ENCODE results near the gene CEACAM5. TPM values are rescaled to one million over a fixed set of nuclear protein-coding genes. Genes with fewer than 3 reads are reported as not detected.
"Not testable (repeated sequence)": the region's sequence is repeated elsewhere in the genome, so short reads cannot be mapped to it uniquely, and the experiment has no call there.

The CEACAM5 gene
- total and polyA plus RNA-seq, 4 donors: 0.02 TPM; not detected in 3

GRCh38 chr19:41755328-41755913, 47.0 kb downstream of the CEACAM5 start, which contains the start of gene CEACAM6 (continued):
- TF ChIP-seq ZBTB33 (IDR thresholded peaks at IDR 0.05): no peak
- no peak for TF ChIP-seq GABPA (IDR thresholded peaks at IDR 0.05 in 1 of 2, conservative IDR thresholded peaks at IDR 0.05 in 1 of 2)
- TF ChIP-seq TAF1 (conservative IDR thresholded peaks at IDR 0.05): no peak
- TF ChIP-seq JUND (IDR thresholded peaks at IDR 0.05): no peak

GRCh38 chr19:41758846-41759245, 50.4 kb downstream of the CEACAM5 start:
- Histone ChIP-seq H3K4me1 (ENCODE audit: control insufficient read depth in 4 of 4, insufficient read depth in 4 of 4, low read length in 3 of 4) (no peaks in the 10 kb centered on the region), H3K9me3 (ENCODE audit: control insufficient read depth in 4 of 4, low read length in 3 of 4) (no peaks in the 10 kb centered on the region), H3K36me3 (ENCODE audit: control insufficient read depth in 4 of 4, insufficient read depth in 3 of 4, low read depth in 1 of 4, low read length in 3 of 4) (no peaks in the 10 kb centered on the region), H3K4me3 (ENCODE audit: low read depth in 1 of 3, low read length in 3 of 3) (no peak overlapping the region), H3K27ac (ENCODE audit: low read depth in 1 of 2, low read length in 2 of 2) (no peak overlapping the region), H3K27me3 (ENCODE audit: control insufficient read depth in 4 of 4, insufficient read depth in 4 of 4, low read length in 3 of 4) (no peaks in the 10 kb centered on the region), H3K9ac (ENCODE audit: low read depth in 1 of 2, low read length in 2 of 2) (no peak overlapping the region)
- 75% methylated on average over 9 of the region's 9 CpGs for WGBS
- DNase-seq (ENCODE audit: low spot score): no peak
- TF ChIP-seq YY1 (IDR thresholded peaks at IDR 0.05) (no peak), JUND (IDR thresholded peaks at IDR 0.05) (no peak), RXRA (IDR thresholded peaks at IDR 0.05) (no peak), FOXA1 (IDR thresholded peaks at IDR 0.05) (no peak), SP1 (IDR thresholded peaks at IDR 0.05) (no peak), GABPA (IDR thresholded peaks at IDR 0.05 in 1 of 2, conservative IDR thresholded peaks at IDR 0.05 in 1 of 2) (no peak), EGR1 (IDR thresholded peaks at IDR 0.05; ENCODE audit: low read depth in 2 of 2) (no peak), ZBTB33 (IDR thresholded peaks at IDR 0.05) (no peak), HNF4A (conservative IDR thresholded peaks at IDR 0.05) (no peak)
- TF ChIP-seq, protein P1, sequence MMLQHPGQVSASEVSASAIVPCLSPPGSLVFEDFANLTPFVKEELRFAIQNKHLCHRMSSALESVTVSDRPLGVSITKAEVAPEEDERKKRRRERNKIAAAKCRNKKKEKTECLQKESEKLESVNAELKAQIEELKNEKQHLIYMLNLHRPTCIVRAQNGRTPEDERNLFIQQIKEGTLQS (IDR thresholded peaks at IDR 0.05): no peak

GRCh38 chr19:41767115-41767514, 58.7 kb downstream of the CEACAM5 start:
- H3K4me3 ChIP-seq (ENCODE audit: low read depth in 1 of 3, low read length in 3 of 3): no peak overlapping the region
- 81% methylated on average over 2 of the region's 2 CpGs for WGBS
- TF ChIP-seq, protein P2, sequence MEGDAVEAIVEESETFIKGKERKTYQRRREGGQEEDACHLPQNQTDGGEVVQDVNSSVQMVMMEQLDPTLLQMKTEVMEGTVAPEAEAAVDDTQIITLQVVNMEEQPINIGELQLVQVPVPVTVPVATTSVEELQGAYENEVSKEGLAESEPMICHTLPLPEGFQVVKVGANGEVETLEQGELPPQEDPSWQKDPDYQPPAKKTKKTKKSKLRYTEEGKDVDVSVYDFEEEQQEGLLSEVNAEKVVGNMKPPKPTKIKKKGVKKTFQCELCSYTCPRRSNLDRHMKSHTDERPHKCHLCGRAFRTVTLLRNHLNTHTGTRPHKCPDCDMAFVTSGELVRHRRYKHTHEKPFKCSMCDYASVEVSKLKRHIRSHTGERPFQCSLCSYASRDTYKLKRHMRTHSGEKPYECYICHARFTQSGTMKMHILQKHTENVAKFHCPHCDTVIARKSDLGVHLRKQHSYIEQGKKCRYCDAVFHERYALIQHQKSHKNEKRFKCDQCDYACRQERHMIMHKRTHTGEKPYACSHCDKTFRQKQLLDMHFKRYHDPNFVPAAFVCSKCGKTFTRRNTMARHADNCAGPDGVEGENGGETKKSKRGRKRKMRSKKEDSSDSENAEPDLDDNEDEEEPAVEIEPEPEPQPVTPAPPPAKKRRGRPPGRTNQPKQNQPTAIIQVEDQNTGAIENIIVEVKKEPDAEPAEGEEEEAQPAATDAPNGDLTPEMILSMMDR (IDR thresholded peaks at IDR 0.05; ENCODE audit: low read depth, low read length, missing input control): no peak
- TF ChIP-seq RXRA (IDR thresholded peaks at IDR 0.05) (no peak), FOXA2 (IDR thresholded peaks at IDR 0.05) (no peak)
- peaks cover 0 to 3% (median 0%) of the 10 kb centered on the region in 4 donors for H3K9me3 ChIP-seq (ENCODE audit: control insufficient read depth in 4 of 4, low read length in 3 of 4)
- H3K36me3 ChIP-seq (ENCODE audit: control insufficient read depth in 4 of 4, insufficient read depth in 3 of 4, low read depth in 1 of 4, low read length in 3 of 4): no peaks in the 10 kb centered on the region
- H3K4me1 ChIP-seq (ENCODE audit: control insufficient read depth in 4 of 4, insufficient read depth in 4 of 4, low read length in 3 of 4): no peaks in the 10 kb centered on the region
- H3K27me3 ChIP-seq (ENCODE audit: control insufficient read depth in 4 of 4, insufficient read depth in 4 of 4, low read length in 3 of 4): peaks cover 0 to 8% (median 0%) of the 10 kb centered on the region in 4 donors
- no peak for DNase-seq (ENCODE audit: low spot score)
- H3K27ac ChIP-seq (ENCODE audit: low read depth in 1 of 2, low read length in 2 of 2): no peak overlapping the region
- no peak overlapping the region for H3K9ac ChIP-seq (ENCODE audit: low read depth in 1 of 2, low read length in 2 of 2)

DNA sequence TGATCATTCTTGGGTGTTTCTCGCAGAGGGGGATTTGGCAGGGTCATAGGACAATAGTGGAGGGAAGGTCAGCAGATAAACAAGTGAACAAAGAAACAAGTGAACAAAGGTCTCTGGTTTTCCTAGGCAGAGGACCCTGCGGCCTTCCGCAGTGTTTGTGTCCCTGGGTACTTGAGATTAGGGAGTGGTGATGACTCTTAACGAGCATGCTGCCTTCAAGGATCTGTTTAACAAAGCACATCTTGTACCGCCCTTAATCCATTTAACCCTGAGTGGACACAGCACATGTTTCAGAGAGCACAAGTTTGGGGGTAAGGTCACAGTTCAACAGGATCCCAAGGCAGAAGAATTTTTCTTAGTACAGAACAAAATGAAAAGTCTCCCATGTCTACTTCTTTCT, 59.7 kb downstream of the CEACAM5 start:
- not testable (repeated sequence) for H3K9ac ChIP-seq (ENCODE audit: low read depth in 1 of 2, low read length in 2 of 2); H3K4me3 ChIP-seq (ENCODE audit: low read depth in 1 of 3, low read length in 3 of 3); H3K27ac ChIP-seq (ENCODE audit: low read depth in 1 of 2, low read length in 2 of 2); H3K4me1 ChIP-seq (ENCODE audit: control insufficient read depth in 4 of 4, insufficient read depth in 4 of 4, low read length in 3 of 4); H3K36me3 ChIP-seq (ENCODE audit: control insufficient read depth in 4 of 4, insufficient read depth in 3 of 4, low read depth in 1 of 4, low read length in 3 of 4); H3K9me3 ChIP-seq (ENCODE audit: control insufficient read depth in 4 of 4, low read length in 3 of 4); DNase-seq (ENCODE audit: low spot score); H3K27me3 ChIP-seq (ENCODE audit: control insufficient read depth in 4 of 4, insufficient read depth in 4 of 4, low read length in 3 of 4)
- WGBS: 69% methylated on average over 5 of the region's 5 CpGs
